NCI-H345 treated with DMSO at 0.1 percent for 48 hours (cell line): ENCODE measurements around the gene NBPF1.
"Not testable (repeated sequence)": the region's sequence is repeated elsewhere in the genome, so short reads cannot be mapped to it uniquely, and the experiment has no call there.

Experiments used
- DNase-seq: peaks from one replicate; lab custom pipeline; 2025; ENCODE audit not compliant: unreplicated experiment; lab: John Stamatoyannopoulos, UW

The NBPF1 gene

DNA sequence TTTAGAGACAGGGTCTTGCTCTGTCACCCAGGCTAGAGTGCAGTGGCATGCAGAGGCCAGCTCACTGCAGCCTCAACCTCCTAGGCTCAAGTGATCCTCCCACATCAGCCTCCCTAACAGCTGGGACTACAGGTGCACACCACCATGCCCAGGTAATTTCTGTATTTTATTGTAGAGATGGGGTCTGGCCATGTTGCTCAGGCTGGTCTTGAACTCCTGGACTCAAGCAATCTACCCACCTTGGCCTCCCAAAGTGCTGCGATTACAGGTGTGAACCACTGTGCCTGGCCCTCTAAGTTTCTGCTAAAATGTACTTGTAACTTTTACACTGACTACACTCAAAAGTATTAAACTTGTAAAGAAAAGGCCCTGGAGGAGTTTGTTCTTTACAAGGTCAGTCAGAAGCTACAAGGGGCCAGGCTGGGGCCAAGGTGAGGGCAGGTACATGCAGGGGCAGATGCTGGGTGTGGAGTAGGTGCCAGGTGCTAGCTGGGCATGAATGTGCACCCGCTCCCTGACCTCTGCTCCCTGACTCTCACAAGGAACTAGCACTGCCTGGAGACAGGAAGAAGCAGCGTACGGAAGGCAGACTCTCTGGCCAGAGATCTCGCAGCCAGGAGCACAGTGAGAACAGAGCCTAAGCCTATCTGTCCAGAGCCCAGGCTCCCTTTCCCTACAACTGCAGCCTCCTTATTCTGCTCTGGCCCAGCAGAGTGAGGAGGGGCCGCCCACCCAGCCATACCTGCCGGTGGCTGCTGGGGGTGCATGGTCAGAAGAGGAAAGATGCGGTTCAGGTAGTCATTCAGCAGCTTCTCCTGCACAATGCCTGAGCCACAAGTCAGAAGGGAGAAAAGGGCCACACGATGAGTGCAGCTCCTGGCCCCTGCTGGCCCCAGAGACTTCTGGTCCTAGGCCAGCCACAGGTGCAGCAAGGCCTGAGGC lies 28.9 kb upstream of the NBPF1 start:
- DNase-seq = not testable (repeated sequence)

DNA sequence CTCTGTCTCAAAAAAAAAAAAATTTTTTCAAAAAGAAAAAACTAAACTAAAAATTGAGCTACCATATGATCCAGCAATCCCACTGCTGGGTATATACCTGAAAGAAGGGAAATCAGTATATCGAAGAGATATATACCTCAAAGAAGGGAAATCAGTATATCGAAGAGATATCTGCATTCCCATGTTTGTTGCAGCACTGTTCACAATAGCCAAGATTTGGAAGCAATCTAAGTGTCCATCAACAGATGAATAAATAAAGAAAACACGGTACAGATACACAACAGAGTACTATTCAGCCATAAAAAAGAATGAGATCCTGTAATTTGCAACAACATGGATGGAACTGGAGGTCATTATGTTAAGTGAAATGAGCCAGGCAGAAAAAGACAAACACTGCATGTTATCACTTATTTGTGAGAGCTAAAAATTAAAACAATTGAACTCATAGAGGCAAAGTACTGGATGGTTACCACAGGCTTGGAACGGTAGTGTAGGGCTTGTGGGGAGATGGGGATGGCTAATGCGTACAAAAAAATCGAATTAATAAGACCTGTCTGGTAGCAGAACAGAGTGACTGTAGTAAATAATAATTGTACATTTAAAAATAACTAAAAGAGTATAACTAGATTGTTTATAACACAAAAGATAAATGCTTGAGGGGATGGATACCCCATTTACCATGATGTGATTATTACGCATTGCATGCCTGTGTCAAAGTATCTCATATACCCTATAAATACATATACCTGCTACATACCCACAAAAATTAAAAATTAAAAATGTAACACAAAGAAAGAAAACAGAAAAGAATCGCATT lies 28.0 kb upstream of the NBPF1 start:
- not testable (repeated sequence) for DNase-seq

DNA sequence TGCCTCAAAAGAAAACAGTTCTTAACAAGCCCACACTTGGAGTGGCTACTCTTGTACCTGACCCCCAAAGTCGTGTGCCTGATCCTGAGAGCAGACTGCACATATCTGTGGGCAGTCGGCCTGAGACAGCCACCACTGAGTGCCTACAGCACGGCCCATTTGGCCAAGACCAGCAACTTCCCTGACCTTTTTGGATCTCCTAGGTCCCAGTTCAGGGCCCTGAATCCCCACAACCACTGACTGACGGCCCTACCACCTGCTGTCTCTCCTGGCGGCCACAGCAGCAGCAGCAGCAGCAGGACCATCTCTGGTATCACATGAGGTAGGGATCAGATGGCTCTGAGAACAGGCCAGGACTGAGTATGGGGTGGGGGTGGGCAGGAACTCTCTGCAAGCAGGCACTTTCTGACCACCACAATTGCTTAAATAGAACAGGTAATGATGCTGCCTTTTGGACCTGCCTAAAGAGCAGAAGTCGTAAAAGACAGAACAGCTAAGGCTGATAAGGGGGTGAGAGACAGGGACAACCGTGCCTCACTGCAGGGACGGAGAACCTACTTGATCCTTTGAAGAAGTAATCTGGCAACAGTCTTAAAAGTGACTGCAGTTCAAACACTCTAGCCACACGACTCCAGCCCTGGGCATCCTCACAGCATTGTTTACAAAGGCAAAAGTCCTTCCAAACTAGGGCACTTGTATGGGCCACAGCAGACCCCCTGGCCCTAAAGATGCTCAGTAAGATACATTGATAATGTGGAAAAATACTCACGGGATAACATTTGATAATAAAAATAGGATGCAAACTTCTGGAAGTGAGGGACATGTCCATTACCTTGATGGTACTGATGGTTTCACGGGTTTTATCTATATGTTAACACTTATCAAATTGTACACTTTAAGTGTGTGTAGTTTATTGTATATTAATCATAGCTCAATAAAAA lies 26.0 kb upstream of the NBPF1 start:
- not testable (repeated sequence) for DNase-seq

DNA sequence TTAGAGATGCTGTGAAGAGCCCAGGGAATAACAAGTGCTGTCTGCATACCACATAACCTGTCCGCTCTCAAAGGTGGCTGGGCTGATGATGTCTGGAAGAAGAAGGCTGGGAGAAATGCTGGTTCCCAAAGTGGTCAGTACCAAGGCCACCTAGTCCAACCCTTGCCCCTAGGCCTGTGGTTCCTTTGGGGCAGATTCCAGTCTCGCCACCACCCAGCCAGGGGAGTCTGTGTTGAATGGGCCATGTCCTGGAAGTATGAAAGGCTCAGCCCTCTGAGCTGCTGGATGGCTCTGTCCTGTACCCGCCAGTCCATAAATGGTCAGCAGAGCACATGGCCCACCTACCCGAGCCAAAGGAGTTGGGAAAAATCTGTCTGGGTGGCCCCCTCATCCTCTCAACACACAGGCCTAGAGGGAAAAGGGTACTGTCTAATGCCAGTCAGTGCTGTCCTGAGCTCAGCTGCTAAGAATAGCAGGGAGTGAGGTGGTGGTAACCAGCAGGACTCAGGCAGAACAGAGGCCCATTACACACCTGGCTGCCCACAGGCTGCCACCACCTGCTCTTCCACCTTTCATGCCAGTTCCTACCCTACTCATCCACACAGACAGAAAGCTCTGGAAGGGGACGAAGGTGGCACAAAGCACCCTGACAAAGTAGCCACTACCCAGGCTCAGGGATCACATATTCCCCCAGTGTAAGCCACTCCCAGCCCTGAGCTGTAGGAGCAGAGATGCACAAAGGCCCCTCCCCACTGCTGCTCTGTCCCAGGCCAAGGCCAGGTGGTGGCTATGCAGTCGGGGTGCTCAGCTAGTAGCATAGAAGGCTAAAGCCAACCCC lies 24.8 kb upstream of the NBPF1 start:
- DNase-seq = not testable (repeated sequence)

DNA sequence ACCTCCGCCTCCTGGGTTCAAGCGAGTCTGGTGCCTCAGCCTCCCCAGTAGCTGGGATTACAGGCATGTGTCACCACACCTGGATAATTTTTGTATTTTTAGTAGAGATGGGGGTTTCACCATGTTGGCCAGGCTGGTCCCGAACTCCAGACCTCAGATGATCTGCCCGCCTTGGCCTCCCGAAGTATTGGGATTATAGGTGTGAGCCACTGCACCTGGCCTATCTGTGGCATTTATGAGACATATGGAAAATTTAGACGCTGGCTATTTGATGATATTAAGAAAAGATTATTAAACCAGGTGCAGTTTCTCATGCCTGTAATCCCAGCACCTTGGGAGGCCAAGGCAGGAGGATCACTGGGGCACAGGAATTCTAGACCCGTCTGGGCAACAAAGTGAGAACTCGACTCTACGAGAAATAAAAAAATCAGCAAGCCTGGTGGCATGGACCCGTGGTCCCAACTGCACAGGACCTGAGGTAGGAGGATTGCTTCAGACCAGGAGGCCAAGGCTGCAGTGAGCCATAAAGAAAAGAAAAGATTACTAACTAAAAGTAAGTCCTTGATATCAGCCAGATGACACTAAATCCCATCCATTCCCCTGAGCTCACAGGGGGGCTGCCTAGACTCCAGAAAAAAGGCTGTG lies 23.3 kb upstream of the NBPF1 start:
- DNase-seq = not testable (repeated sequence)

DNA sequence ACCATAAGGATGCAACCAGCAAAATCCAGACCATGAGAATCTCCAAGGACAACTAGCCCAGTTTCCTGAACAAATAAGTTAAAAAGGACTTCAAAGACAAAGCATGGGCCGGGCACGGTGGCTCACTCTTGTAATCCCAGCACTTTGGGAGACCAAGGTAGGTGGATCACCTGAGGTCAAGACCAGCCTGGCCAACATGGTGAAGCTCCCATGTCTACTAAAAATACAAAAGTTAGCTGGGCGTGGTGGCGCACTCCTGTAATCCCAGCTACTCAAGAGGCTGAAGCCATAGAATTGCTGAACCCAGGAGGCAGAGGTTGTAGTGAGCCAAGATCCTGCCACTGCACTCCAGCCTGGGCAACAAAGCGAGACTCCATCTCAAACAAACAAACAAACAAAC lies 22.6 kb upstream of the NBPF1 start:
- DNase-seq = not testable (repeated sequence)

DNA sequence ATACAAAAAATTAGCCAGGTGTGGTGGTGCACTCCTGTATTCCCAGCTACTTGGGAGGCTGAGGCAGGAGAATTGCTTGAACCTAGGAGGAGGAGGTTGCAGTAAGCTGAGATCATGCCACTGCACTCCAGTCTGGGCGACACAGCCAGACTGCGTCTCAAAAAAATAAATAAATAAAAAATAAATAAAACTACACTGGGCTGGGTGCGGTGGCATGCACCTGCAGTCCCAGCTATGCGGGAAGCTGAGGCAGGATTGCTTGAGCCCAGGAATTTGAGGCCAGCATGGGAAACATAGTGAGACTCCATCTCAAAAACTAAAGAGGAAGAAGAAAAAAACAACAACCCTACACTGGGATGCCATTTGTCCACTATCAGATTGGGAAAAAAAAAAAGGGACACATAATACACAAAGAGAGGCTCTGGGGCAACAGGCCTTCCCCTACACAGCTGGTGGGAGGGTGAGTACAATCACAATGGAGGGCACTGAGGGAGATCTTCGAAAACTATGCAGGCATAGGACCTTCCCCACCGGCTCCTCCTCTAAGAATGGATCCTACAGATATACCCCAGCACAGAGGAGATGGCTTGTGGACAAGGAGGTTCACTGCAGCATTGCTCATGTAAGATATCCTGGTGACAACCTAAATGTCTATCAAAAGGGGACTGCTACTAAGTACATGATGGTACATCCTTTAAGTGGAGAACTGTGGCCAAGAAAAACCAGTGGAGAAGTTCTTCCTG lies 20.3 kb upstream of the NBPF1 start:
- not testable (repeated sequence) for DNase-seq

DNA sequence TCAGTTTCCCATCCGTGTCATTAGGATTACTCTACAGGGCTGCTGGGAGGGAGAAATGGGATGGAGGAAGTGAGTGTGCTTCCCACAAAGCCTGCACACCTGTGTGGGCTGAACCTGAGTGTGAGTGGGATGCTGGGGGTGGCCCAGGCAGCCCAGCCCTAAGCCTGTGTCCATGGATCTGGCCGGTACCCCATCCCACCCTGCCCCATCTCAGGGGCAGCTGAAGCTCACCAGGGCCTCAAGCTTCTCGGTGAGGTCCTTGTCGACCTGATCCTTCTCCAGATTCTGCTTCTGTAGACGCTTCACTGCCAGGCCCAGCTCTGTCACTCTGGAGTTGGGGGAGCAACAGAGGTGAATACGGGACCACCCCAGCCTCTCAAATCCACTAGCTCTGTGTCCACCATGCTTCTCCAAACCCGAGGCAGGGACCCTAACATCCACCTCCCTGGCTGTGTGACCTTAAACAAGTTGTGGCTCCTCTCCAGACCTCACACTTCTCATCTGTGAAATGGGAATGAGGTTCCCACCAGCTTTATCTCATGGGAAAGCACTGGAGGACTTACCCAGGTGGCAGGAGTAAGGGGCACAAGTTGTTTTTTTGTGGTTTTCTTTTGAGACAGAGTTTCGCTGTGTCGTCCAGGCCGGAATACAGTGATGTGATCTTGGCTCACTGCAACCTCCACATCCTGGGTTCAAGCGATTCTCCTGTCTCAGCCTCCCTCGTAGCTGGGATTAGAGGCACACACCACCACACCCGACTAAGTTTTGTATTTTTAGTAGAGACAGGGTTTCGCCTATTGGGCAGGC lies 18.9 kb upstream of the NBPF1 start:
- not testable (repeated sequence) for DNase-seq

DNA sequence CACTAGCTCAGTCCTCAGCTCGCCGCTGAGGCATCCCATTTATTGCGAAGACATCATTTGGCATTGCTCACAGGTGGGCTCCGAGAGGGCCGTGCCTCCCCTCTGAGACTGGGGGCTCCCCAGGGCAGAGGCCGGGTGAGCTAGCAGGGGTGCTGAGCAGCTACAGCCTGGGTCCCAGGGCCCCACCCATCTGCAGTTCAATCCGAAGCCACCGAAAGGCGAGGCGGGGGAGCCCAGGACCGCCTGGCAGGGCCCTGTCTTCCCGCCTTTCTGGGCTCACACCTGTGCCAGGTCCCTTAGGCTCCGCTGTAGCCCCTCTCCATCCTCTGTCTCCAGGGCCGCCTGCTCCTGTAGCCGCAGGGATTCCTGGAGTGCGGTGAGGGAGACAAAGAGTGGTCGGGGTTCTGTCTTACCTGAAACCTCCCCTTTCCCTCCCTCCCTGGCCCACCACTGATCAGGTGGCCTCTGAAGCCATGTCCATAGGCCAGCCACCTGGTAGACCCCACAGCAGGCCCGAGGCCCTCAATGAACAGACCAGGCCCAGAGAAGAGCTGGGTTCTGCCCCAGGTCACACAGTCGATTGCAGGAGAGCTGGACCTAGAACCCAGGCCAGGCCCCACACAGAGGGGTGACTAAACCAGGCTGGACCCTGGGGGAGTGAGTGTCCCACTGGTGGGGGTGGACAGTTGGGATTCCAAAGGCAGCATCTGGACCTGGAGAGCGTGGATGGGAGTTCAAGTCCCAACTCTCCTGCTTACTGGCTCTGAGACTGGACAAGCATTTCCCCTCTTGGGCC lies 18.1 kb upstream of the NBPF1 start:
- DNase-seq = no peak

DNA sequence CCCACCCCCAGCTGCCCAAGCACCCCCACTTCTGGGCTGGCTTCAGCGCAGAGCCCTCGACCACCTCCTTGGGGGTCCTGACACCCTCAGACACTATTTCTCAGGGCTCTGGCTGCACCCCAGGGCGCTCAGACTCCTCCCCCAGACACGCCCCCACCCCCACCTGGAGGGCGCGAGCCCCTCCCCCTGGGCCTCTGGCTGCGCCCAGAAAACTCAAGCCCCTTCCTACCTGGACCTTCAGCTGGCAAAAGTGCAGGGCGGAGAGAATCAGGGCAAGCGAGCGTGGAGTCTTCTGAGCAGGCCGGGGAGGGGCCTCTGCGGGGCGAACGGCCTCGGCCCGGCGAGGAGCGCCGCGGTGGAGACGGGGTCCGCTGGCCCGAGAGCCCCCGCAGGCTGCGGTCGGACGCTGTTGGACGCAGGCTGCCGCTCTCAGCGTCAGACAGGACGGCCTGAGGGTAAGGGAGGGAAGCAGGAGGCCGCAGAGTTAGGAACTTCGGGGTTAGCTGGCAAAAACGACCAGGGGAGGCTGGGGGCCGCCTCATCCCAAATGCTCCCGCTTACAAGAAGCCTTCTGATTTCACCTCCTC lies 17.4 kb upstream of the NBPF1 start:
- no peak for DNase-seq

DNA sequence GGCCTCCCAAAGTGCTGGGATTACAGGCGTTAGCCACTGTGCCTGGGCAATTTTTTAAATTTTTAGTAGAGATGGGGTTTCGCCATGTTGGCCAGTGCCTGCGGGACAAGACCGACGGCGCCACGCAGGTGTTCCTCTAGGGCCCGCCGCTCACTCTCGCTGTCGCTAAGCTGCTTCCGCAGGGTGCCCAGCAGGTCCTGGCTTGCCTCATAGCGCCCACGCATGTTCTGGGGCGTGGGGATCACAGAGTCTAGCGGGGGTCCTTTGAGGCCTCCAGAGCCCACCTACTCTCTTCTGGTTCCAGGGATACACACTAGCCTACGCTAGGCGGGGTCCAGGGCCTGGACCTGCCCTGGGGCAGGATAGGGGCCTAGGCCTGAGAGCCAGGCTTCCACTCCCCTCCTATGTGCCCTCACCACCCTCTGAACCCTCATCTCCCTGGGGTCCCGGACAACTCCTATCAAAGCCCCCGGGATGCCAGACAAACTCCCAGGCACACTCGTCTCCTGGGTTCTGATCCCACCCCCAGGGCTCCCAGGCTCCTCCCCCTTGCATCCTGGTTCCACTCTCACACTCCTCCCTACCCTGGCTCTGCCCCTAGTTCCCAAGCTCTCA lies 16.7 kb upstream of the NBPF1 start:
- DNase-seq = not testable (repeated sequence)

DNA sequence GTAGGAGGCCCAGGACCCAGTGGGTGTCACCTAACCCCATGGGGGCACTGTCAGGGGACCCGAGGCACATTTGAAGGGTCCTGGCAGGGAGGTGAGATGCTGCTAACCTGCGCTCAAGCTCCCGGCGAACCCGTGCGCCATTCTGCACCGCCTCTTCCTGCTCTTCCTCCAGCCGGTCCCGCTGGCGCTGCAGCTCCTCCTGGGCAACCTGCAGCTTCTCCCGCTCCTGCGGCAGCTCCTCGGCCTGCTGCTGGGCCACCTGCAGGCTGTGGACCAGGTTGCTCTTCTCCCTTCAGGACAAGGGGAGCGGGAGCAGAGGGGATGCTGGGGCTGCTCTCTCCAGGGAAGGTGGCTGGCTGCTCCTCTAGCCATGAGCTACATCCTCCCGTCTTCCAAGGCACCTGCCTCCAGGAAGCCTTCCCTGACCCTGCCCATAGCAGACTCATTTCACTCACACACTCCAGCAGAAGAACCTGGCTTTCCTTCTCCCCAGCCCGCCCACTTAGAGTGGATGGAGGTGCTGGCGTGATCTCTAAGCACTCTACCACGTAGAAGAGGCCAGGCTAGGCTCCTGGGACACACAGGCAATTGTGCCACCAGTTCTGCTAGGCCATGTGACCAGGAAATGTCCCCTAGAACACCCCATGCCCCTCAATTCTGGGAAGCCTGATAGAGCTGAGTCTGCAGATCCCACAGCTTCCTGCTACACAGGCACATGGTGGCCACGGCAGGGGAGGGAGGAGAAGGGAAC lies 15.2 kb upstream of the NBPF1 start:
- DNase-seq = no peak

DNA sequence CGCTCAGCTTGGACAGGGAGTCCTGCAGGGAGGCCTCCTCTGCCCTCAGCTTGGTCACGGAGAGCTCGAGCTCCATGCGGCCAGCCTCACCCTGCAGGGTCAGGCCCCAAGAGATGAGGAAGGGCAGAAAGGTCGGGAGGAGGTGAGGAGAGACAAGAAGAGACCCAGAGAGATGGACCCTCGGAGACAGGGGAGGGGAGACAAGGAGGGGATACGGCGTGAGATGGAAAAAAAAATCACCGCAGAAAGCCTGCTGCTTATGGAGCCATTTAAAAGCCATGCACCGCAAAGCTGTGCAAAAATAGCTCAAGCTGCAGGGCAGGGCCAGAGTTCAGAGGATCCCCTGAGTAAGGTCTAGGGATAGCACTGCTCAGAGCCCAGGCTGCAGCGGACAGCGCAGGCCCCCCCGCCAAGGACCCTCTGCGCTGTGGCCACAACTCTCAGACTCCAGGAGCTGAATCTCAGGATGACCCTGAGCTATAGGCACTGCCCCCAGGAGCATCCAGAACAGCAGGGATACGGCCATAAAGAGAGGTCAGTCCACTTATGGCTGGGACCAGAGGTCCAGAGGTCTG lies 13.1 kb upstream of the NBPF1 start:
- DNase-seq = not testable (repeated sequence)

DNA sequence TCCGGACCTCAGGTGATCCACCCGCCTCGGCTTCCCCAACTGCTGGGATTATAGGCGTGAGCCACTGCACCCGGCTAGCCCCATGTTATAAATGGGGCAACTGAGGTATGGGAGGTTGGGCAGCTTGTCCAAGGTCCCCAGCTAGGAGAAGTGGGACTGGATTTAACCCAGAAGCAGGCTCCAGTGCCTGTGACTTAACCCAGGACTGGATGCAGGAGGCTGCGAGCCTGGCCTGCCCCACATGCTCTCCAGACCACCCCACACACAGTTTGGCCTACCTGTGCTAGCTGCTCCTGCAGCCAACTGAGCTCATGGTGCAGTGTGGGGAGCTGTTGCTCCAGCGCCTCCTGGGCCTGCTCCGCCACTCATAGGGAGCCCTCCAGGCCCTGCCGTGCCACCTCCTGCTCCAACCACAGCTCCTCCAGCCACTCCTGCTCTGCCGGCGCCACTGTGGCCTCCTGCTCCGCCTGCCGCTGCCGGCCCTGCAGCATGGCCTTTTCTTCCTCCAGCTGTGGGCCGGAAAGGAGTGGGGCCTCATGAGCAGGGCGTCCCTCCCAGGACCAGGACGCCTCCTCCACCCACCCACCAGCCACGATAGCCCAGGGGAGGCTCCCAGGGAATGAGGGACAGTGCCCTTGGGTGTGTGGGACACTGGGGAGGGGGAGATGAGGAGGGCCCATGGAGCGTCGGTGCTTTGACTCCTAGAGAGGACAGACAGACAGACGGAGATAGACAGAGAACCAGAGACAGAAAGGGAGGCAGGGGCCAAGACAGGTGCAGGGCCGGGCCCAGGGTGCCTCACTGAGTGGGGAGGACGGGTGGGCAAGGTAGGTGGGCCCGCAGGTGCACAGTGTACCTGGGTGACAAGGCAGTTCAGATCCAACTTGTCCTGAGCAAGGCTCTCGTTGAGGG lies 12.4 kb upstream of the NBPF1 start:
- DNase-seq = no peak
